Activated CD8-positive, alpha-beta T cell treated with anti-CD3 and anti-CD28 coated beads for 36 hours (primary cell): ENCODE measurements around the gene ANXA3. TPM values are rescaled to one million over a fixed set of nuclear protein-coding genes. Genes with fewer than 3 reads are reported as not detected.
A peak's percentile ranks its signal among the peaks of the same experiment; 100 is the strongest.
"Not testable (repeated sequence)": the region's sequence is repeated elsewhere in the genome, so short reads cannot be mapped to it uniquely, and the experiment has no call there.

Experiments used
- ATAC-seq: fragments of 200-7000 bp; cut with Tn5 transposase; one replicate; pipeline ENCODE4 v1.10.0; 2021; ENCODE audit warnings: mild to moderate bottlenecking, moderate library complexity
- CTCF ChIA-PET: fragments of 350-600 bp; sonication (Branson Sonifier 250); formaldehyde crosslinking; loops from one replicate; lab custom pipeline; 2021; ENCODE audit warnings: antibody characterized with exemption; lab: Charles Lee
- POLR2A ChIA-PET: fragments of 350-600 bp; sonication (Branson Sonifier 250); formaldehyde crosslinking; loops from one replicate; lab custom pipeline; 2021; ENCODE audit warnings: antibody characterized with exemption; lab: Charles Lee
- DNase-seq: peaks from one replicate; pipeline ENCODE4 v3.0.0-alpha.2; 2020
- H3K27ac Mint-ChIP-seq: one replicate; pipeline ENCODE4 v1.8.0; 2021; ENCODE audit warnings: mild to moderate bottlenecking, mixed read lengths
- H3K27me3 Mint-ChIP-seq: one replicate; pipeline ENCODE4 v1.8.0; 2021; ENCODE audit warnings: mixed read lengths
- H3K36me3 Mint-ChIP-seq: one replicate; pipeline ENCODE4 v1.8.0; 2021; ENCODE audit warnings: low read depth, mixed read lengths
- H3K4me1 Mint-ChIP-seq: one replicate; pipeline ENCODE4 v1.8.0; 2021; ENCODE audit warnings: low read depth, mixed read lengths
- H3K4me3 Mint-ChIP-seq: one replicate; pipeline ENCODE4 v1.8.0; 2021; ENCODE audit warnings: mild to moderate bottlenecking, moderate library complexity, mixed read lengths
- H3K9me3 Mint-ChIP-seq: one replicate; pipeline ENCODE4 v1.8.0; 2021; ENCODE audit warnings: mixed read lengths
- intact Hi-C: fragments of 100-400 bp; cut with micrococcal nuclease; formaldehyde crosslinking; loops from one replicate; pipeline ENCODE4 v1.10.0; 2022
- total RNA-seq, 2 experiments: library from RNA; stranded (reverse); gene quantifications; one replicate each; pipeline ENCODE4 v1.2.3, GENCODE V29; 2021
- TF ChIP-seq, protein P1 (sequence below): fragments of 200-600 bp; IDR thresholded peaks from one replicate; pipeline ENCODE4 v1.8.0; 2022; ENCODE audit warnings: antibody characterized with exemption, mild to moderate bottlenecking

The ANXA3 gene
- total RNA-seq, 2 experiments from 2014 or later, result 0.63 to 0.90 TPM

DNA sequence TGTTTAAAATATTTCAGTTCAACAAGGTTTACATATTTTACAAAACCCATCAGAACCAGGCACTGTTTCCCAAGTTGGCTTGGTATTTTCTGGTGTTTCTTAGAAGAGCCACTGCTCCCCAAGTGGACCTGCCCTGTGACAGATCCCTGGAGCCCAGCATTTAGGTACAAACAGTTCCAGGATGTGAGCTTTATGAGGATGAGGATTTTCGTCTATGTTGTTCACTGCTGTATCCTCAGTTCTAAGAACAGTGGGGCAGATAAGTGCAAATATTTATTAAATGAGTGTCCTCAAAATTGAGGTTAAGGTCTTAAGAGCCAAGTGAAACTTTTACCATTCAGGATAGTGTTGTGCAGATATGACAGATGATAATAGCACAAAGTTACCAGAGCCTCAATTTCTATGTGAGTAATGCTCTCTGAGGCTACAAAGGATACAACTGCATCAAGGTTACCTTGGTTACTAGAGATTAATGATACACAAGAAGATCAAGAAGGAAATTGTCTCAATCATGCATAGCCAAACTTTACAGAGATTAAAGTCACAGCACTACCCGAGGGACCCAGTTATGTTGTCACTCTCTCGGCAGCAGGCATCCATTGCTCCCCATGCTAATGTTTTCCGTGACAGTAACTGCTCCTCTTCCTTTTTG lies 37.5 kb downstream of the ANXA3 start:
- Mint-ChIP-seq H3K9me3 (no peaks in the 10 kb centered on the region), H3K36me3 (no peaks in the 10 kb centered on the region), H3K4me1 (no peaks in the 10 kb centered on the region), H3K27ac (no peak overlapping the region), H3K27me3 (peaks cover 2% of the 10 kb centered on the region), H3K4me3 (no peak overlapping the region)
- DNase-seq (no peak), ATAC-seq (no peak)
- ChIA-PET CTCF (interaction anchor here (1.2 kb wide), 1 partner anchor 11 kb away, joined by 4 read pairs; no protein-coding TSS in a partner anchor), POLR2A (interaction anchor here (1.5 kb wide), 1 partner anchor 19 kb away, joined by 3 read pairs; no protein-coding TSS in a partner anchor)
- intact Hi-C loops, result no loop called here
- TF ChIP-seq, protein P1, sequence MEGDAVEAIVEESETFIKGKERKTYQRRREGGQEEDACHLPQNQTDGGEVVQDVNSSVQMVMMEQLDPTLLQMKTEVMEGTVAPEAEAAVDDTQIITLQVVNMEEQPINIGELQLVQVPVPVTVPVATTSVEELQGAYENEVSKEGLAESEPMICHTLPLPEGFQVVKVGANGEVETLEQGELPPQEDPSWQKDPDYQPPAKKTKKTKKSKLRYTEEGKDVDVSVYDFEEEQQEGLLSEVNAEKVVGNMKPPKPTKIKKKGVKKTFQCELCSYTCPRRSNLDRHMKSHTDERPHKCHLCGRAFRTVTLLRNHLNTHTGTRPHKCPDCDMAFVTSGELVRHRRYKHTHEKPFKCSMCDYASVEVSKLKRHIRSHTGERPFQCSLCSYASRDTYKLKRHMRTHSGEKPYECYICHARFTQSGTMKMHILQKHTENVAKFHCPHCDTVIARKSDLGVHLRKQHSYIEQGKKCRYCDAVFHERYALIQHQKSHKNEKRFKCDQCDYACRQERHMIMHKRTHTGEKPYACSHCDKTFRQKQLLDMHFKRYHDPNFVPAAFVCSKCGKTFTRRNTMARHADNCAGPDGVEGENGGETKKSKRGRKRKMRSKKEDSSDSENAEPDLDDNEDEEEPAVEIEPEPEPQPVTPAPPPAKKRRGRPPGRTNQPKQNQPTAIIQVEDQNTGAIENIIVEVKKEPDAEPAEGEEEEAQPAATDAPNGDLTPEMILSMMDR, result no peak

DNA sequence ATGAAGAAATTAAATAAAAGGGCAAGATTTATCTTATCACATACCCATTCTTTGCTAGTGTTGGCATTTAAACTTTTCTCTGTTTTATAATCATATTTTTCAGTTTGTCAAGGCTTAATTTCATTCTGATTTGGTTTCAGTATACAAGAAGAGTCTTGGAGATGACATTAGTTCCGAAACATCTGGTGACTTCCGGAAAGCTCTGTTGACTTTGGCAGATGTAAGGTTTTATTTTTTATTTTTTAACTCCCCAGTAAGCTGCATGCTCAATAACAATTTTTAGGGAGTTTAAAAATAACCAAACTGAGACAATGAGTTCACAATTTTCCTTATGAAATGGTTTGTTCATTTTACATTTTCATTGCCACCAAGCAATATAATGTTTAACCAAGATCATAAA lies 39.8 kb downstream of the ANXA3 start:
- POLR2A ChIA-PET, result no interaction called here
- Mint-ChIP-seq H3K27me3 (peaks cover 2% of the 10 kb centered on the region), H3K4me1 (no peaks in the 10 kb centered on the region), H3K36me3 (no peaks in the 10 kb centered on the region), H3K27ac (no peak overlapping the region), H3K4me3 (no peak overlapping the region), H3K9me3 (no peaks in the 10 kb centered on the region)
- intact Hi-C loops, result no loop called here
- ATAC-seq, result no peak
- CTCF ChIA-PET, result interaction anchor here (0.9 to 2.1 kb wide), 5 partner anchors 15 to 272 kb away, joined by 3 to 5 read pairs (median 5); no protein-coding TSS in a partner anchor
- TF ChIP-seq, protein P1, result no peak
- no peak for DNase-seq

DNA sequence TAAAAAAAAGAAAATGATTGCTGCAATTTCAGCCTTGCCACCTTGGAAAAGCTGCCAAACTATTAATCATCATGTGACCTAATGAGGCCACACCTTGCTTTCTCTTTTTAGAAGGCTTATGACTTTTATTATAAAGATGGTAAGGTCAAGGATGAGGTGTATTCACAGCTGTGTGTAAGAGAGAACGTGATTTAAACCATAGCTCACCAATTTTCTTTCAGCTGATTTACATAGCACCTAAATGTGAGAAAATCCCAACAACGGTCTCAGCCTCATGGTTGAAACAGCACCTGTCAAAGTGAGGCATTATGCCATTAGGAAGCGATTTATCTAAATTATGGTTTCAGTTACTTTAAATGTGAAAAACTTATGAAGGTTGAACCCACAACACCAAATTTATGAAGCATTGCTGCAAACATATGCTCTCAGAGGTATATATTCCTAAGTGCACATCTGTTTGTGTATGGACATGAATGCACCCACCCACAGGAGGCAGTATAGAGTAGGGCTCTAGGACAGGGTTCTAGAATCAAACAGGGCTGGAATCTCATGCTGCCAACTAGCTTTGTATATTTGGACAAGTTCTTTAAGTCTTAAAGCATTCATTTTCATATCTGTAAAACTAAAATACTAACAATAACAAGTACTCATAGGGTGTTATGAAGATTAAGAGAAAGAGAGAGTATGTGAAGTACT lies 40.7 kb downstream of the ANXA3 start:
- CTCF ChIA-PET, result interaction anchor here (1.0 to 2.1 kb wide), 7 partner anchors 14 to 333 kb away, joined by 3 to 5 read pairs (median 4); no protein-coding TSS in a partner anchor
- Mint-ChIP-seq H3K27me3 (peaks cover 2% of the 10 kb centered on the region), H3K4me3 (no peak overlapping the region), H3K27ac (no peak overlapping the region), H3K36me3 (no peaks in the 10 kb centered on the region), H3K4me1 (no peaks in the 10 kb centered on the region), H3K9me3 (no peaks in the 10 kb centered on the region)
- ATAC-seq, result no peak
- POLR2A ChIA-PET, result interaction anchor here (0.9 kb wide), 1 partner anchor 16 kb away, joined by 4 read pairs; no protein-coding TSS in a partner anchor
- peak; percentile 35 for DNase-seq
- intact Hi-C loops, result no loop called here
- TF ChIP-seq, protein P1, result peak; percentile 46

DNA sequence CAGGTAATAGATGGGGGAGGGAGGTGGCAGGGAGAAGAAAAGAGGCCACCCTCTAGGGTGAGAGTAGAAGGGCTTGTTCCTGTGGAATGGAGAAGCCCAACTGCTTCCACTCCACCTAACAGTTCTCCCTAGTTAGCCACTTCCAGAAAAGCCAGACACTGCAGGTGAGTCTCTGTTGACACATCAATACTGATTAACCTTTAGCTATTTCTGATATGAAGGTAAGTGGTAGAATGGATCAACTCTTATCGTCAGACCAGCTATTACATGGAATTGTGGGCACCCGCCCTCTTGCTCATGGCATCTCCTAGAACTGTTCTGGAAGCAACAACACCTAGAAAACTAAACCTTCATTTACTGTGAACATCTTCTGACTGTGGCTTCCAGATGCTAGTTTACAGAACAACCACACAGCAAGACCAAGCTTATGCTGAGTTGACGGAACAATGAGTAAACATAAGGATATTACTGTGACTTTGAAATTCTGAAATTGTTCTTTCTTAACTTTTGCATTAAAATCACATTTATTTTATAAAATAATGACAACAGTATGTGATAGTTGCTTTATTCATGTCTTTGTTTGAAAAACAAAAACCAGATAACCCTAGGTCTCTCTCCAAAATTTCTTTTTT lies 44.7 kb downstream of the ANXA3 start:
- Mint-ChIP-seq H3K36me3 (no peaks in the 10 kb centered on the region), H3K9me3 (no peaks in the 10 kb centered on the region), H3K27me3 (no peaks in the 10 kb centered on the region), H3K27ac (no peak overlapping the region), H3K4me3 (no peak overlapping the region), H3K4me1 (no peaks in the 10 kb centered on the region)
- TF ChIP-seq, protein P1, result no peak
- intact Hi-C loops, result no loop called here
- POLR2A ChIA-PET, result no interaction called here
- ATAC-seq (no peak), DNase-seq (no peak)
- CTCF ChIA-PET, result interaction anchor here (1.6 kb wide), 1 partner anchor 268 kb away, joined by 4 read pairs; no protein-coding TSS in a partner anchor

DNA sequence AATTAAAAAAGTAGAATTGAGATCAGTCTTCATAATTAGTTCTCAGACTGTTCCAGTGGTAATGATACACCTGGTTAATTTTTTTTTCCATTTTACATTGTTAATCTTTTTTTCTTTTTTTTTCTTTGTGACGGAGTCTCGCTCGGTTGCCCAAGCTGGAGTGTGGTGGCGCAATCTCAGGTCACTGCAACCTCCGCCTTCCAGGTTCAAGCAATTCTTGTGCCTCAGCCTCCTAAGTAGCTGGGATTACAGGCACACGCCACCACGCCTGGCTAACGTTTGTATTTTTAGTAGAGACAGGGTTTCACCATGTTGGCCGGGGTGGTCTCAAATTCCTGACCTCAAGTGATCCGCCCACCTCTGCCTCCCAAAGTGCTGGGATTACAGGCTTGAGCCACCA lies 46.9 kb downstream of the ANXA3 start:
- POLR2A ChIA-PET, H3K27ac Mint-ChIP-seq, H3K36me3 Mint-ChIP-seq, CTCF ChIA-PET, intact Hi-C loops, ATAC-seq, H3K9me3 Mint-ChIP-seq, H3K27me3 Mint-ChIP-seq, DNase-seq, H3K4me1 Mint-ChIP-seq, H3K4me3 Mint-ChIP-seq: not testable (repeated sequence)
